Measurements from ENCODE around the gene RRP1B. TPM values are rescaled to one million over a fixed set of nuclear protein-coding genes. Genes with fewer than 3 reads are reported as not detected.

RRP1B gene
- total RNA-seq, 1 experiment from 2014 or later, result 26.3 TPM

DNA sequence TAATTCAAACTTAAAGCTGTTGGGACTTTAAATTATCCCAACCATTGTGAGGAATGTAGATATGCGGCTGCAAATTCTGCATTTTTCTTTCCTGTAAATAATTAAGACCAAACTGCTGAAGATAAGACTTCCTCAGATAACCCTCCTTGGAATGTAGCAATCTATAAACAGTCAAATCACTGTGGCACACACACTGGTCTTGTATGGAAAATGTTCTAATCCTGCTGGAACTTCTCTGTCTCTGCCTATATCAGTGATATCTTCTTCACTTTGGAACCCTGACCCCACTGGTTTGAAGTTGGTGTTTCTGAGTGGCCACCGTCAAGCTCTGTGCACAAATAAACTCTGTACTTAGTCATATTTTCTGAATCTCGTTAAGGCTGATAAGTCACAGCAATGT is 33.0 kb upstream of the RRP1B start:
- ChIA-PET POLR2A (ENCODE audit: unreplicated experiment) (no interaction called here), CTCF (no interaction called here)
- no peaks in the 10 kb centered on the region for H3K9me2 ChIP-seq (ENCODE audit: insufficient read depth)
- H3K4me1 ChIP-seq (replicated peaks; ENCODE audit: insufficient read depth), result no peaks in the 10 kb centered on the region
- no peak overlapping the region for H2AFZ ChIP-seq
- intact Hi-C loops (cut with micrococcal nuclease; ENCODE audit: unreplicated experiment), result no loop called here
- H3K36me3 ChIP-seq (ENCODE audit: low read depth), result no peaks in the 10 kb centered on the region
- no peaks in the 10 kb centered on the region for H3K9me3 ChIP-seq (ENCODE audit: insufficient read depth, low read depth)
- no peak for TF ChIP-seq EZH2 (IDR thresholded peaks at IDR 0.05; ENCODE audit: low read depth)
- no peak for TF ChIP-seq CTCF (conservative IDR thresholded peaks at IDR 0.05)
- BruUV-seq (replicated peaks), result no TSS peak
- H3F3A ChIP-seq (ENCODE audit: insufficient read depth, low read depth), result no peaks in the 10 kb centered on the region
- H3K27ac ChIP-seq, result no peak overlapping the region
- no peak overlapping the region for H3K4me2 ChIP-seq
- H4K20me1 ChIP-seq (ENCODE audit: insufficient read depth), result no peaks in the 10 kb centered on the region
- no peaks in the 10 kb centered on the region for H3K27me3 ChIP-seq (ENCODE audit: insufficient read depth, low read depth)
- H3K79me2 ChIP-seq (ENCODE audit: low read depth), result no peaks in the 10 kb centered on the region
- no peak overlapping the region for H3K4me3 ChIP-seq
- no peak for DNase-seq

- no peak overlapping the region for H3K27ac ChIP-seq
- intact Hi-C loops (cut with micrococcal nuclease; ENCODE audit: unreplicated experiment), result no loop called here
- no TSS peak for BruUV-seq (replicated peaks)
- H3K4me1 ChIP-seq (replicated peaks; ENCODE audit: insufficient read depth), result no peaks in the 10 kb centered on the region
- H3K36me3 ChIP-seq (ENCODE audit: low read depth), result no peaks in the 10 kb centered on the region
- H3K9me3 ChIP-seq (ENCODE audit: insufficient read depth, low read depth), result no peaks in the 10 kb centered on the region
- CTCF ChIA-PET, result no interaction called here
- no peaks in the 10 kb centered on the region for H4K20me1 ChIP-seq (ENCODE audit: insufficient read depth)
- H3K9me2 ChIP-seq (ENCODE audit: insufficient read depth), result no peaks in the 10 kb centered on the region
- POLR2A ChIA-PET (ENCODE audit: unreplicated experiment), result no interaction called here
- no peak overlapping the region for H2AFZ ChIP-seq
- no peaks in the 10 kb centered on the region for H3K27me3 ChIP-seq (ENCODE audit: insufficient read depth, low read depth)
- H3K4me3 ChIP-seq, result no peak overlapping the region
- H3K4me2 ChIP-seq, result no peak overlapping the region
- TF ChIP-seq EZH2 (IDR thresholded peaks at IDR 0.05; ENCODE audit: low read depth), result no peak
- no peak for TF ChIP-seq CTCF (conservative IDR thresholded peaks at IDR 0.05)
- DNase-seq, result no peak
- no peaks in the 10 kb centered on the region for H3F3A ChIP-seq (ENCODE audit: insufficient read depth, low read depth)
- no peaks in the 10 kb centered on the region for H3K79me2 ChIP-seq (ENCODE audit: low read depth)
Observed at GRCh38 chr21:43627527-43627926, 31.8 kb upstream of the RRP1B start.

- H3K4me1 ChIP-seq (replicated peaks; ENCODE audit: insufficient read depth), result no peaks in the 10 kb centered on the region
- intact Hi-C loops (cut with micrococcal nuclease; ENCODE audit: unreplicated experiment), result no loop called here
- H3K27ac ChIP-seq, result no peak overlapping the region
- ChIA-PET CTCF (no interaction called here), POLR2A (ENCODE audit: unreplicated experiment) (no interaction called here)
- no peak overlapping the region for H2AFZ ChIP-seq
- H3K36me3 ChIP-seq (ENCODE audit: low read depth), result no peaks in the 10 kb centered on the region
- H3K9me3 ChIP-seq (ENCODE audit: insufficient read depth, low read depth), result no peaks in the 10 kb centered on the region
- no peaks in the 10 kb centered on the region for H3K79me2 ChIP-seq (ENCODE audit: low read depth)
- H3K4me3 ChIP-seq, result no peak overlapping the region
- no peak overlapping the region for H3K4me2 ChIP-seq
- BruUV-seq (replicated peaks), result no TSS peak
- no peaks in the 10 kb centered on the region for H4K20me1 ChIP-seq (ENCODE audit: insufficient read depth)
- H3K27me3 ChIP-seq (ENCODE audit: insufficient read depth, low read depth), result no peaks in the 10 kb centered on the region
- no peaks in the 10 kb centered on the region for H3K9me2 ChIP-seq (ENCODE audit: insufficient read depth)
- DNase-seq, result no peak
- H3F3A ChIP-seq (ENCODE audit: insufficient read depth, low read depth), result no peaks in the 10 kb centered on the region
- TF ChIP-seq CTCF (conservative IDR thresholded peaks at IDR 0.05), result no peak
- TF ChIP-seq EZH2 (IDR thresholded peaks at IDR 0.05; ENCODE audit: low read depth), result no peak
Observed at GRCh38 chr21:43631411-43632107, 27.8 kb upstream of the RRP1B start.
